Erythroblast (primary cell): ENCODE measurements around the gene PLIN4.
"Not testable (repeated sequence)": the region's sequence is repeated elsewhere in the genome, so short reads cannot be mapped to it uniquely, and the experiment has no call there.

Source experiments
- GATA1 ChIP-seq: IDR thresholded peaks from 2 replicates; pipeline ENCODE4 v1.6.1; 2011; ENCODE audit warnings: low read depth, mild to moderate bottlenecking, control low read depth, low read length, moderate library complexity
- POLR2A ChIP-seq: IDR thresholded peaks from 2 replicates; pipeline ENCODE4 v1.6.1; 2011; ENCODE audit warnings: mild to moderate bottlenecking, low read length

DNA sequence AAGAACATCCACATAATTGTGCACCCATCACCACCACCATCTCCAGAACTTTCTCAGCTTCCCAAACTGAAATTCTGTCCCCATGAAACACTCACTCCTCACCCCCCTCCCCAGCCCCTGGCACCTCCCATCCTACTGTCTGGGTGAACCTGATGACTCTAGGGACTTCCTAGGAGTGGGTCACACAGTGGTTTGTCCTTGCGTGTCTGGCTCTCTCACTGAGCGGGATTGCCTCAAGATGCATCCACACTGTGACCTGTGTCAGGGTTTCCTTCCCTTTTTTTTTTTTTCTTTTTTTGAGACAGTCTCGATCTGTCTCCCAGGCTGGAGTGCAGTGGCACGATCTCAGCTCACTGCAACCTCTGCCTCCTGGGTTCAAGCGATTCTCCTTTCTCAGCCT lies 45.3 kb upstream of the PLIN4 start:
- not testable (repeated sequence) for TF ChIP-seq POLR2A, GATA1
